Stimulated activated effector memory CD8-positive, alpha-beta T cell treated with anti-CD3 and anti-CD28 coated beads, Interleukin-12 subunit alpha, Interleukin-12 subunit beta, amount 100 ng/mL, for 72 hours (primary cell): Measurements from ENCODE around the gene MID1.

Source experiments
- ATAC-seq: fragments of 150-1000 bp; cut with Tn5 transposase; 2 replicates; pipeline ENCODE4 v1.10.0; 2021
- DNase-seq, 2 donors: peaks; one replicate each; pipeline ENCODE4 v3.0.0; 2021 to 2022; ENCODE audit warnings: low spot score in 2 of 2
- H3K27ac Mint-ChIP-seq: one replicate; pipeline ENCODE4 v1.8.0; 2022; ENCODE audit warnings: mild to moderate bottlenecking, mixed read lengths
- H3K36me3 Mint-ChIP-seq: one replicate; pipeline ENCODE4 v1.8.0; 2022; ENCODE audit warnings: mild to moderate bottlenecking, mixed read lengths
- H3K4me1 Mint-ChIP-seq: one replicate; pipeline ENCODE4 v1.8.0; 2022; ENCODE audit warnings: mixed read lengths
- H3K4me3 Mint-ChIP-seq: one replicate; pipeline ENCODE4 v1.8.0; 2022; ENCODE audit warnings: mild to moderate bottlenecking, mixed read lengths
- H3K9me3 Mint-ChIP-seq: one replicate; pipeline ENCODE4 v1.8.0; 2022; ENCODE audit warnings: mixed read lengths

MID1 gene

DNA sequence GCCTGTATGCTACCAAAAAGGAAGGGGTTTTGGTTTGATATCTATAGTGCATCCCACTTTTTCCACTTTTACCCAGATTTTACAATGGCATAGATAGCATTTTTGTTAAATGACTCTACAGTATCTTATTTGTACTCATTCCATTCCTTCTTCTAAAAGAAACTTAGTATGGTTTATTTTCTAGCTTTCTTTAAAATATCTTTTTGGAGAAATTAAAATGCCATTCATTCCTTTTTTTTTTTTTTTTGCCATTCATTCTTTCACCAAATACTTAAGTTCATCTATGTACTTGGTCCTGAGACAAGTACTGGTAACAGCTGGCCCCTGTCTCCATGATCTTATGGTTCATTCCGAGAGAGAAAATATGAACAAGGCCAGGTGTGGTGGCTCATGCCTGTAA is 49.1 kb downstream of the MID1 start:
- no peak overlapping the region for H3K4me3 Mint-ChIP-seq
- H3K27ac Mint-ChIP-seq = no peak overlapping the region
- H3K9me3 Mint-ChIP-seq = peaks cover 7% of the 10 kb centered on the region
- DNase-seq (no peak), ATAC-seq (no peak)
- no peaks in the 10 kb centered on the region for H3K36me3 Mint-ChIP-seq
- no peaks in the 10 kb centered on the region for H3K4me1 Mint-ChIP-seq

DNA sequence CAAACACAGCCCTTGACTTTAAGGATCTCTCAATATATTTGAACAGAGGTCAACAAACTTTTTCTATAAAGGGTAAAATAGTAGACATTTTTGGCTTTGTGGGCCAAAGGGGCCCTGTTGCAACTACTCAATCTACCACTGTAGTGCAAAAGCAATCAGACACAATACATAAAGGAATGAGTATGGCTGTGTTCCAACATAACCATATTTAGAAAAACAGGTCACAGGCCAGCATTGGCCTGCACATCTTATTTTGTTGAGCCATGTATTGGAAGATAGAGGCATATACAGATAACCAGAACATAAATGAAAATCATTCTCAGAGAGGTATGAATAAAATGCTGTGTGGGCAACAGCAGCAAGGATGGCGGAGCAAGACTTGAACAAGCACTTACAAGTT is 49.8 kb downstream of the MID1 start:
- ATAC-seq (no peak), DNase-seq (no peak)
- Mint-ChIP-seq H3K4me1 (no peaks in the 10 kb centered on the region), H3K36me3 (no peaks in the 10 kb centered on the region), H3K27ac (no peak overlapping the region), H3K4me3 (no peak overlapping the region), H3K9me3 (peaks cover 9% of the 10 kb centered on the region)

- H3K36me3 Mint-ChIP-seq = no peaks in the 10 kb centered on the region
- H3K27ac Mint-ChIP-seq = no peak overlapping the region
- peaks cover 9% of the 10 kb centered on the region for H3K9me3 Mint-ChIP-seq
- no peak overlapping the region for H3K4me3 Mint-ChIP-seq
- ATAC-seq (no peak), DNase-seq (no peak)
- no peaks in the 10 kb centered on the region for H3K4me1 Mint-ChIP-seq
Observed at GRCh38 chrX:10569946-10570345, 50.4 kb downstream of the MID1 start.

DNA sequence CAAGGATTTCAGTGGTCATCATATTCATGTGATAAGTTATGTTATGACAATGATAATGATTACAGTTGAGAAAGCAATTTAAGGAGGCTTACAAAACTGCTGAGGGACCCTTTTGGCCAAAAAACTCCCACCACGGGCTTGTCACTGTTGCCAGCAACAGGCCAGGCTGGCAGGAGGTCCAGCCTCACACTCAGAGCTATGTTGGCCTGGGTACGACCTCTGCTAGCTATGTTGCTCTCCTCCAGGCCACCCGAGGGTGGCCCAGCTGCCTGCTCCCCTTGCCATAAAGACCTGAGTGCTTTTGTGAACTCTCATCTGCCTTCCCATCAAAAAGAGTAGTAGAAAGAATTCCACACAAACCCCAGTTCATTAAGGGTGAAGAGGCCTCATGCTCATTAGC is 52.0 kb downstream of the MID1 start:
- Mint-ChIP-seq H3K4me3 (no peak overlapping the region), H3K27ac (no peak overlapping the region), H3K36me3 (no peaks in the 10 kb centered on the region), H3K9me3 (peaks cover 9% of the 10 kb centered on the region), H3K4me1 (no peaks in the 10 kb centered on the region)
- ATAC-seq (no peak), DNase-seq (no peak)

DNA sequence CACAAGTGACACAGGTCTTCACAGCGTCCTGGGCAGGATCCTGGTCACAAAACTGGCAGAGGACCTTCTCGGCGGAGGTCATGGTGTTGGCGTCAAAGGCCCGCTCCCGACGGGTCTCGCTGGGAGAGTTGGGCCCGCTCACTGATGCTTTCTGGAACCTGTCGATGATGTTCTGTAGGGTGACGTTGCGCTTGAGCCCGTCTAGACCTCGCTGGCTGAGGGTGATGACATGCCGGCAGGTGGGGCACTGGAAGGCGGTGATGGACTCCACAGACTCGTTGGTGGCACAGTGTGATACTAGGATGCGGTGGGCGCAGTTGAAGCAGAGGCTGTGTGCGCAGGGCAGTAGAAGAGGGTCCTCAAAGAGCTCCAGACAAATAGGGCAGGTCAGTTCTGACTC is 53.2 kb downstream of the MID1 start:
- ATAC-seq (no peak), DNase-seq (no peak)
- Mint-ChIP-seq H3K4me1 (no peaks in the 10 kb centered on the region), H3K9me3 (peaks cover 9% of the 10 kb centered on the region), H3K4me3 (no peak overlapping the region), H3K36me3 (no peaks in the 10 kb centered on the region), H3K27ac (no peak overlapping the region)

- Mint-ChIP-seq H3K9me3 (peaks cover 9% of the 10 kb centered on the region), H3K4me3 (no peak overlapping the region), H3K4me1 (no peaks in the 10 kb centered on the region), H3K27ac (no peak overlapping the region), H3K36me3 (no peaks in the 10 kb centered on the region)
- DNase-seq (no peak), ATAC-seq (no peak)
Observed at GRCh38 chrX:10566716-10567097, 53.7 kb downstream of the MID1 start.

DNA sequence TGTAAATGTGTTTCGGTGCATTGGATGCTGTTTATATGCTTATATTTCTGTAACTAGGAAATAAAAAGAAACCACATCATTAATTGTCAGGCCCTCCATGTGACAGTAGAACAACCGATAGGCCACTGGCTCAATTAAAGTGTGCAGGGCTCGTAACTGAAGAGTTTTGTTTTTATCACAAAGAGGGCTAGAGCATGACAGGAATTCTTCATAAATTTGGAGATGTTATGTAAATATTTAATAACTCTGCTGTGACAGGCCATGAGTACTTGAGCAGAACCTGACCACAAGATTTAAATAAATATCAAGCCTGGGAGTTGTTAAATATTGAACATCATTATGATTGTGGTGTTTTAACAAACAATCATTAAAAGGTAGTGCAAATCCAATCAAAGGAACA is 55.9 kb downstream of the MID1 start:
- no peaks in the 10 kb centered on the region for H3K36me3 Mint-ChIP-seq
- H3K4me1 Mint-ChIP-seq = no peaks in the 10 kb centered on the region
- H3K27ac Mint-ChIP-seq = no peak overlapping the region
- DNase-seq (no peak), ATAC-seq (no peak)
- no peak overlapping the region for H3K4me3 Mint-ChIP-seq
- peaks cover 4% of the 10 kb centered on the region for H3K9me3 Mint-ChIP-seq

GRCh38 chrX:10557166-10557565 is 63.2 kb downstream of the MID1 start:
- H3K9me3 Mint-ChIP-seq = peaks cover 6% of the 10 kb centered on the region
- H3K27ac Mint-ChIP-seq = no peak overlapping the region
- no peak overlapping the region for H3K4me3 Mint-ChIP-seq
- no peaks in the 10 kb centered on the region for H3K4me1 Mint-ChIP-seq
- ATAC-seq (no peak), DNase-seq (no peak)
- H3K36me3 Mint-ChIP-seq = no peaks in the 10 kb centered on the region

- peaks cover 6% of the 10 kb centered on the region for H3K9me3 Mint-ChIP-seq
Observed at GRCh38 chrX:10556405-10556804, 64.0 kb downstream of the MID1 start.

DNA sequence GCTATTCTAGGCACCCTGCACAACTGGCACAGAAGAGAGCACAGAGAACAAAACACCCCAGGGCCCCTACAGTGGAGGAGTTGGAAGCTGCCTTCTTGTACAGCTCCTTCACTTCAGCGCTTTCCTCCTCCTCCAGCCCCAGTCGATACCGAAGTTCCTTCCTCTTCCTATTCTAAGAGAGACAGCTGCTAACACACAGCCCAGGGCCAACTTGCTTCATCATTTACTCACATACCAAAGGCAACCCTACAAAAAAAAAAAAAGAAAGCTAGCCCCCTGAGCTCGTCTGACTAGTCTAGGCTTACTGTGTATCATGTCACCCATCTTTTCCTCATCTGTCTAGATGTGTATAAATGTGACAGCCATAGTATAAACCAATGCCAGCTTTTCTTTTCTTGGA is 64.5 kb downstream of the MID1 start:
- no peak overlapping the region for H3K4me3 Mint-ChIP-seq
- H3K27ac Mint-ChIP-seq = no peak overlapping the region
- peaks cover 6% of the 10 kb centered on the region for H3K9me3 Mint-ChIP-seq
- no peaks in the 10 kb centered on the region for H3K36me3 Mint-ChIP-seq
- H3K4me1 Mint-ChIP-seq = no peaks in the 10 kb centered on the region
- ATAC-seq (no peak), DNase-seq (no peak)

More at GRCh38 chrX:10556405-10556804, 64.0 kb downstream of the MID1 start:
- ATAC-seq = no peak
- Mint-ChIP-seq H3K27ac (no peak overlapping the region), H3K4me3 (no peak overlapping the region), H3K36me3 (no peaks in the 10 kb centered on the region), H3K4me1 (no peaks in the 10 kb centered on the region)
- no peak for DNase-seq

GRCh38 chrX:10554612-10555270 is 65.6 kb downstream of the MID1 start:
- DNase-seq (no peak), ATAC-seq (no peak)
- Mint-ChIP-seq H3K9me3 (peaks cover 6% of the 10 kb centered on the region), H3K27ac (no peak overlapping the region), H3K4me1 (no peaks in the 10 kb centered on the region), H3K4me3 (no peak overlapping the region), H3K36me3 (no peaks in the 10 kb centered on the region)

GRCh38 chrX:10549280-10549679 is 71.1 kb downstream of the MID1 start:
- Mint-ChIP-seq H3K9me3 (no peaks in the 10 kb centered on the region), H3K36me3 (no peaks in the 10 kb centered on the region), H3K4me1 (no peaks in the 10 kb centered on the region), H3K27ac (no peak overlapping the region), H3K4me3 (no peak overlapping the region)
- DNase-seq (no peak), ATAC-seq (no peak)

GRCh38 chrX:10548688-10549087 is 71.7 kb downstream of the MID1 start:
- Mint-ChIP-seq H3K4me1 (no peaks in the 10 kb centered on the region), H3K4me3 (no peak overlapping the region), H3K27ac (no peak overlapping the region), H3K36me3 (no peaks in the 10 kb centered on the region), H3K9me3 (no peaks in the 10 kb centered on the region)
- ATAC-seq (no peak), DNase-seq (no peak)

DNA sequence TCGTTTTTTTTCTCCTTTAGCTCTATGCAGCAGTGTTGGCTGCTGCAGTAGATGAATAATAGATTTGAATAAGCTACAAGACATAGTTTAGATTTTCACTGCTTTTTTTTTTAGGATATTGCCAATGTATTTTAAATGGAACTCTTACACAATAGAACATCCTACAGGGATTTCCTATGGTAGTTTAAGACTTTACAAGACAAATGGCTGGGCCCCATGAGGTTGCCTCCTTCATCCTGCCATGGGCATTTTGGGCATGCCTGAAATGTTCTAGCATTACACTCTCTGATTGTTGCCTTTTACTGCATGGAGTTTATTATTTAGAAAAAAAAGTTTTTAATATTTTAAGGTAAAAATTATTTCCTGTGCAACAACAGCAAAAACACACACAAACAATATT is 74.5 kb downstream of the MID1 start:
- Mint-ChIP-seq H3K4me1 (no peaks in the 10 kb centered on the region), H3K27ac (no peak overlapping the region), H3K9me3 (no peaks in the 10 kb centered on the region), H3K4me3 (no peak overlapping the region), H3K36me3 (no peaks in the 10 kb centered on the region)
- DNase-seq (no peak), ATAC-seq (no peak)

GRCh38 chrX:10542586-10542985 is 77.8 kb downstream of the MID1 start:
- Mint-ChIP-seq H3K4me3 (no peak overlapping the region), H3K27ac (no peak overlapping the region), H3K4me1 (no peaks in the 10 kb centered on the region), H3K36me3 (no peaks in the 10 kb centered on the region), H3K9me3 (no peaks in the 10 kb centered on the region)
- no peak for ATAC-seq
- DNase-seq = no peak

DNA sequence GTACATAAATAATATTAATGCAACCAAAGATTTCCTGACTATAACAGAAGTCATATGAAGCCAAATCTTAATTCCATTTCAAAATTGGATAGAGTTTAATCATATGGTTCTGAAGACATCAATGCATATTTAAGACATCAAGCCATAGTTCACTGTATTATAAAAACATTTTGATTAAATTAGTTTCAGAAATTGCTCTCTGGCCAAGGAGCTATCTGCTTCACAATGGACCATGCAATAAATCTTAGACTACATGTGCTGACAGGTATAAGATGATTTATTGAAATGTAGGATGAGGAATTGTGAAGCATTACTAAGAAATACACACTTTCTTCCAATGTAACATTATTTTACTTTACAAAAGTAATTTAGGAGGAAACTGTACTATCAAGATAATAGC is 81.6 kb downstream of the MID1 start:
- DNase-seq = no peak
- no peak for ATAC-seq
- Mint-ChIP-seq H3K9me3 (no peaks in the 10 kb centered on the region), H3K27ac (no peak overlapping the region), H3K4me3 (no peak overlapping the region), H3K36me3 (no peaks in the 10 kb centered on the region), H3K4me1 (no peaks in the 10 kb centered on the region)

DNA sequence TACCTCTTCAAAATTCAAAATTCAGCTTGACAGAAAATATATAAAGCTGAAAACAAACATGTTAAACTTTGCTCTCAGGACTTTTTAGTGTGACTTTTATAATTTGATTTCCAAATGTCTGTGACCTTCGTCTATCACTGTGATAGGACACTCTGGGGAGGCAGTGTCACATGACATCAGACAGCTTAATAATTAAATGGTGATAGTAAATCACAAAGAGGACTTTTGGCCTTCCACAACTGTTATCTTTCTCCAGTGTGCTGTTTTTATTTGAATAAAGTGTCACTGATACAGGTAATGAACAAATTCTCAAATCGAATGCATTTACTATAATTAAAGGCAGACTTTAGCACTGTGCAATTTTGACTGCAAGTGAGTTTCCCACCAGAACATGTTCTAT is 83.1 kb downstream of the MID1 start:
- Mint-ChIP-seq H3K27ac (no peak overlapping the region), H3K36me3 (no peaks in the 10 kb centered on the region), H3K9me3 (peaks cover 2% of the 10 kb centered on the region), H3K4me3 (no peak overlapping the region), H3K4me1 (no peaks in the 10 kb centered on the region)
- DNase-seq (no peak), ATAC-seq (no peak)
